DMS153 (cell line): ENCODE measurements around the gene ZNF555.
A peak's percentile ranks its signal among the peaks of the same experiment; 100 is the strongest.
"Not testable (repeated sequence)": the region's sequence is repeated elsewhere in the genome, so short reads cannot be mapped to it uniquely, and the experiment has no call there.

ENCODE experiments used
- DNase-seq: peaks from one replicate; lab custom pipeline; 2025; lab: John Stamatoyannopoulos, UW

The ZNF555 gene

DNA sequence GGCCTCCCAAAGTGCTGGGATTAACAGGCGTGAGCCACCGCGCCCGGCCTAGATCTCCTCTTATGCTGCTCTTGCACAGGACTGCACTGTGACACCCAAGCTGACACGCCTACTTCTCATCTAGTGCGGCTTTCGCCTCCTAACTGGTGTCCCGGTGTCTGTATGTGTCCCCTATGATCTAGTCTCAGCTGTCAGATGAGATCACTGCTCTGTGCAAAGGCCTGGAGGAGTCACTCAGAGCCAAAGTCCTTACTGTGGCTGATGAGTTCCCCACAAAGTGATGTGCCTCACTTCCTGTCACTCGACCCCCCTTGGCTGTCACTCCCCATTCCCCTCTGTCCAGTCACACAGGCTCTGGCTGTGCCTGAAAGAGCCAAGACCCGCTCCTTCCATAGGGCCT is 28.3 kb downstream of the ZNF555 start:
- no peak for DNase-seq

DNA sequence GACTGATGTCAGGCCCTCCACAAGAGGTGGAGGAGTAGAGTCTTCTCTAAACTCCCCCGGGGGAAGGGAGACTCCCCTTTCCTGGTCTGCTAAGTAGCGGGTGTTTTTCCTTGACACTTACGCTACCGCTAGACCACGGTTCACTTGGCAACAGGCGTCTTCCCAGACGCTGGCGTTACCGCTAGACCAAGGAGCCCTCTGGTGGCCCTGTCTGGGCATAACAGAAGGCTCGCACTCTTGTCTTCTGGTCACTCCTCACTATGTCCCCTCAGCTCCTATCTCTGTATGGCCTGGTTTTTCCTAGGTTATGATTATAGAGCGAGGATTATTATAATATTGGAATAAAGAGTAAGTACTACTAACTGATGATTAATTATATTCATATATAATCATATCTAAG is 30.9 kb downstream of the ZNF555 start:
- not testable (repeated sequence) for DNase-seq

DNA sequence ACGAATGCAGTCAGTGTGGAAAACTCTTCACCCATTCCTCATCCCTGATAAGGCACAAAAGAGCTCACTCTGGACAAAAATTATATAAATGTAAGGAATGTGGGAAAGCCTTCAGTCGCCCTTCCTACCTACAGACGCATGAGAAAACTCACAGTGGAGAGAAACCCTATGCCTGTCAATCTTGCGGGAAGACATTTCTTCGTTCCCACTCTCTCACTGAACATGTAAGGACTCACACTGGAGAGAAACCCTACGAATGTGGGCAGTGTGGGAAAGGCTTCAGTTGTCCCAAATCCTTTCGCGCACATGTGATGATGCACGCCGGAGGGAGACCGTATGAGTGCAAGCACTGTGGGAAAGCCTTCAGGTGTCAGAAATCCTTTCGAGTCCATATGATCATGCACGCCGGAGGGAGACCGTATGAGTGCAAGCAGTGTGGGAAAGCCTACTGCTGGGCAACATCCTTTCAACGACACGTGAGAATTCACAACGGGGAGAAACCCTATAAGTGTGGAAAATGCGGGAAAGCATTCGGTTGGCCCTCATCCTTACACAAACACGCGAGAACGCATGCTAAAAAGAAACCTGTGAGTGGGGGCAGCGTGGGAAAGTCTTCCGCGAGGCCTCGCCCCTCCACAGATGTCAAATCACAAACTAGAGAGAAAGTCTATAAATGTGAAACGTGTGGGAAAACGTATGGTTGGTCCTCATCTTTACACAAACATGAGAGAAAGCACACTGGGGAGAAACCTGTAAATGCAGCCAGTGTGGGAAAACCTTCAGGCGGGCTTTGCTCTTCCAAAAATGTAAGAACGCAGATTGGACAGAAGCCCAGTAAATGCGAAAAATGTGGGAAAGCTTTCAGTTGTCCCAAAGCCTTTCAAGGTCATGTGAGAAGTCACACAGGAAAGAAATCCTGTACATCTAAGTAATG is 36.4 kb downstream of the ZNF555 start:
- DNase-seq, result no peak

DNA sequence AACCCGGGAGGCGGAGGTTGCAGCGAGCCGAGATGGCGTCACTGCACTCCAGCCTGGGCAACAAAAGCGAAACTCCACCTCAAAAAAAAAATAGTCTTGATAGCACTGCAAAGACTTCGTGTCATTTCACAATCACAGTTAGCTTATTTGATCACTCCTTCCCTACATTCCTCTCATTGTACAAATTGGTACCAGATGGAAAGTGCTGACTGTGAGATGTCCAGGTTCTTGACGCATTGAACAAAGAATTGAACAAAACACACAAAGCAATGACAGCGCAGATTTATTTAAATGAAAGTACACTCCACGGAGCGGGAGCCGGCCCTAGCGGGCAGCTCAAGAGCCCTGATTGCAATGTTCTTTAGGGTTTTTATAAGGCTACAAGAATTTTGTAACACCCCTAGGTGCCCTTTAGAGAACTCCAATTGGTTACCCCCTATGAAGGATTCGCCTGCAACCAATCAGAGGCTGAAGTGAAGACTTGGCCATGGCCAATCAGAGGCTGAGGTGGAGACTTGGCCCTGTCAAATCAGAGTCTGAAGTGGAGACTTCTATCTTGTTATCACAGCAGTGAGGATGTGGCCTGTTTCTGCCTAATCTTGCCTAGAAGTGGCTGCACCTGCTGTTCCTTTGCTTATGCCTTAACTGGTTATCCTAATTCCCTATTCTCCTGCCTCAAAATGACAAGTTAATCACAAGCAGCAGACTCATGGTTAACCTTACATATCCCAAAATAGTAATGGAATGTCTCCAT is 42.6 kb downstream of the ZNF555 start:
- no peak for DNase-seq

DNA sequence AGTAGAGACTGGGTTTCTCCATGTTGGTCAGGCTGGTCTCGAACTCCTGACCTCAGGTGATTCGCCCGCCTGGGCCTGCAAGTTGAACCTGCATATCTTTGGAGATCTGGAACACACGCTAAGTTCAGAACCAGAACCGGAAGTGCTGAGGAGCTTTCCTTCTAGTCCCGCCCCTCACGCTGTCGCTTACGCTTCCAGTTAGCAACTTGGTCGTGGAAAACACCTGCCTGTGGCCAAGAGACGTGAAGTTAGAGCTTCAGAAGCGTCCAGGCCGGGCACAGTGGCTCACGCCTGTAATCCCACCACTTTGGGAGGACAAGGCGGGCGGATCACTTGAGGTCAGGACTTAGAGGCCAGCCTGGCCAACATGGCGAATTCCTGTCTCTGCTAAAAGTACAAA is 44.5 kb downstream of the ZNF555 start:
- no peak for DNase-seq

DNA sequence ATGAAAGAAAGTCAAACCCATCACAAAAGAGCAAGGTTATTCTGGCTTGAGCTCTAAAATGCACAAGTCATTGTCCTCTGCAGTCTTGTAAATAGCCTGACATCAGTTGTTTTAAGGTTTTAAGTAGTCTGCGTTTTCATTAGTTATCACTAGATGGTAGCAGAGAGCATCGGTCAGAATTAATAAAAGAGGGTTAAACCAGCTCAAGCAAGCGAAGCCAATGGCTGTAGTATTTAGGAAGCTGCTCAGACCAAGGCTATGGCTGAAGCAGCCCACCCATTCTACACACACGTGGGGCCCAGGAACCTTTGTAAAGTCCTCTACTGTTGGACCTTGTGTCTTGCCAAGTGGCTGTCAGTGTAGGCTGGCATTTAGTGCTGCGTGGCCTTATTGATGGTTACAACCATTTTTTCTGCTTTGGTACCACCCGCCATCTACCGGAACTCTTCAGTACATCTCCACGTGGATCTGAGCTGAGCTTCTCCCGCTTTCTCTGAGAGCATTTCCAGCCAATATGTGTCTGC is 46.2 kb downstream of the ZNF555 start:
- DNase-seq, result peak; percentile 57

DNA sequence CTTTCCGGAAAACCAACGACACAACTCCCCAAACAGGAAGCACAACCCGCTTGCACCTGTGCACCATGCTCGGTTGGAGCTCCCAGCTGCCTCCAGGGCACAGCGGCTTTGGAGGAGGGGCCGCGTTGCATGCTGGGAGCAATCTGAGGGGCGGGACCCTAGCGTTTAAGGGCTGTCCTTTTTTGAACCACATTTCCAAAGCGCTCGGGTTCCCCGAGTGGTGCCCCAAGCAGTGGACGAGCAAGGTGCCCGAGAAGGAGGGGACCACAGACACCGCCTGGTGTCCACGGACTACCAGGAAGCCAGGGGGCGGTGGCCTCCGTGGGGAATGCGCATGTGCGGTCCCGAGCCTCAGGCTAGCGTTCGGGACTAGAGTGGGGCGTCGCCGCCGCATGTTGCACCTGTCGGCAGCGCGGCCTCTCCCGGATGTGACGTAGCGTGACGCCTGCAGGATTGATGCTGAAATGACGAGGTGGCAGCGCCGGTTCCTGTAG is 47.5 kb downstream of the ZNF555 start:
- DNase-seq, result no peak

DNA sequence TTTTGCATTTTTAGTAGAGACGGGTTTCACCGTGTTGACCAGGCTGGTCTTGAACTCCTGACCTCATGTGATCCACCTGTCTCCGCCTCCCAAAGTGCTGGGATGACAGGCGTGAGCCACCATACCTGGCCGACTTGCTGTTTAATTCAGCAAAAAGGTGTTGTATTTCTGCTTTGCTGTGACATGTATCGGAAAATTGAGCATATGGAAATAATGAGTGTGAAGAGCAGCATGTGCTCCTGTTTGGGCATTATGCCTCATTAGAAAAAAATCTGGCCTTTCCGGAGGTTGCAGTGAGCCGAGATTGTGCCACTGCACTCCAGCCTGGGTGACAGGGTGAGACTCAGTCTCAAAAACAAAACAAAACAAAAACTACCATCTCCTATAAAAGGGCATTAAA is 49.3 kb downstream of the ZNF555 start:
- DNase-seq, result not testable (repeated sequence)

DNA sequence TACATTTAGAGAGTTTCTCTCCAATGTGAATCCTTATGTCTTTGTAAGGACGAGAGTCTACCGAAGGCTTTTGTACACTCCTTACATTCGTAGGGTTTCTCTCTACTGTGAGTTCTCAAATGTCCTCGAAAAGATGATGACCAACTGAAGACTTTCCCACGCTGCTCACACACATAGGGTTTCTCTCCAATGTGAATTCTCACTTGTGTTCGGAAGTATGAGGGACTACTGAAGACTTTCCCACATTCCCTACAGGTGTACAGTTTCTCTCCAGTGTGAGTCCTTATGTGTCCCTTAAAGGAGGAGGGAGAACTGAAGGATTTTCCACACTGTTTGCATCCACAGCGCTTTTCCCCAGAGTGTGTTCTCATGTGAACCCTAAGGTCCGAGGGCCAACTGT is 55.4 kb downstream of the ZNF555 start:
- no peak for DNase-seq

DNA sequence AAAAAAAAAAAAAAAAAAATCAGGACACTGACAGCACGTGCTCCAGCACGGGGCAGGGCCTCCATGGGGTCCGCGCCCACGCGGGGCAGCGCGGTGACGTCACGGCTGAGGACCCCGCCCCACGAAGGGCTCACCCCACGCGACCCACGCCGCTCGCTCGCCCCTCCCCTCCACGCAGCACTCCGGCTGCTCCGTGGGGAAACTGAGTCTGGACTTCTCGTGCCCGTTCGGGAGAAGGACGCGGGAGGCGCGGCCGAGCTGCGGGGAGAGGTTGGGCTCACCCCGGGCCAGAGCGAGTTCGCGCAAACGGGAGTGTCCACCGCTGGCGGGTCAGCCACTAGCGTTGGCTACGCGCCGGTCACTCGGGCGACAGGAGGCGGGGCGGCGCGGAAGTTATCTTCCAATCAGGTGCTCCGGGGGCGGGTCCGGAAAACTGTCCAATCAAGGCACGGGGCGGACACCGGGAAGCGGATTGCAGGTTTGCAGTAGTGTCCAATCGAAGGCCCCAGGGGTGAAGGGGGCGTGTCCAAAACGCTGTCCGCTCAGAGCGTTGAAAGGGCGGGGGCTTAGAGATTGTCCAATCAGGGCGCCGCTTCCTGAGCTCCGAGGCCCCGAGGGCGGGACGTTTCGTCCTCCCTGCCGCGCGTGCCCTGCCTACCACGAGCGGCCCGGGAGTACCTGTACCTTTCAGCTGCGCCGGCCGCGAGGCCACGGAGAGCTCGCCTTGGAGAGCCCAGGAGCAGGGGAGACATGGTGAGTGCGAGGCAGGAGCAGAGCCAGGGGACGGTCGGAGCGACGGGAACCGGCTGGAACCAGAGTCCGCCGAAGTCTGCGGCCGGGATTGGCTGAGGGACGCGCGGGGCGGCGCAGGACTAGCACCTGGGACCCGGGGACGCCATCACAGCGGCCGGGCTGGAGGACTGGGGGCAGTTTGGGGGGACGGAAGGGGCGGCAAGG is 59.3 kb downstream of the ZNF555 start, which contains the start of gene ZNF57:
TSS of gene ZNF57 (plus strand) at position 633 of the 957 bp plus-strand sequence. CDS start at position 751, 118 bp downstream.
- DNase-seq, result peak; percentile 97

DNA sequence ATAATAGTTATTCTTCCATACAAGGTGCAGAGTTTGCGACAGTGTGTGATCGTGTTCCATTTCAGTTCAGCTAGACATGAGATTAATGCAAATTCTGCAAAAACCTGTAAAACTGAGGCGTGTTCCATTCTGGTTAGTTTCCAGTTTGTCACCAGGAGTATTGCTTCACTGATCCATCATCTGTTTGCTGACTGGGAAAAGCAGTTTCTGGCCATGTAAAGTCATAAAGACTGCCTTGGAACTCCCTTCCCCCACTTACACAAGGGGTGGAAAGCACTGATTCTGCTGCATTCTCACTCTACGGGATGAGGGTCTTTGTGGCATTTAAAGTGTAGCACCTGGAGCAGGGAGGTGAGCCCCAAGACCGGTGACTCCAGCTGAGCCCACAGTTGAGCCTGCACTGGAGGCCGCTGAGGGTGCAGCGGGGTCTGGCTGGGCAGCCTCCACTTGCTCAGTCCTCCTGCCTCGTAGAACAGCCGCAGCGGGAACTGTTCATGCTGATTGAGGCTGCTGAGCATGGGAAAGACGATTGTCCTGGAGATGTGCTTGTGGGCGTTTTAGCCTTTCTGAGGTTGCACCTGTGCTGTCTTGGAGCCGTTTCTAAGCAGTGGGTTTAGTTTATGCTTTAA is 61.4 kb downstream of the ZNF555 start:
- no peak for DNase-seq

DNA sequence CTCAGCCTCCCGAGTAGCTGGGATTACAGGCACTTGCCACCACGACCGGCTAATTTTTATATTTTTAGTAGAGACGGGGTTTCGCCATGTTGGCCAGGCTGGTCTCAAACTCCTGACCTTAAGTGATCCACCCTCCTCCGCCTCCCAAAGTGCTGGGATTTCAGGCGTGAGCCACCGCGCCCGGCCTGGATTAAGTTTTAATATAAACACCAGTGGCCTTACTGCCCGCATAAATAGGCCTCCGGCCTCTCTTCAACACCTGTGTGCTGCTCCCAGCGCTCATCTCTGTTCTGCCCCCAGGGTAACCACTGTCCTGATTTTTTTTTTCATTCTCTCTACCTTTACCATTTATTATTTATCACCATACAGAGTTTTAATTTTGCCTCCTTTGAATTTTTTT is 62.1 kb downstream of the ZNF555 start:
- not testable (repeated sequence) for DNase-seq

DNA sequence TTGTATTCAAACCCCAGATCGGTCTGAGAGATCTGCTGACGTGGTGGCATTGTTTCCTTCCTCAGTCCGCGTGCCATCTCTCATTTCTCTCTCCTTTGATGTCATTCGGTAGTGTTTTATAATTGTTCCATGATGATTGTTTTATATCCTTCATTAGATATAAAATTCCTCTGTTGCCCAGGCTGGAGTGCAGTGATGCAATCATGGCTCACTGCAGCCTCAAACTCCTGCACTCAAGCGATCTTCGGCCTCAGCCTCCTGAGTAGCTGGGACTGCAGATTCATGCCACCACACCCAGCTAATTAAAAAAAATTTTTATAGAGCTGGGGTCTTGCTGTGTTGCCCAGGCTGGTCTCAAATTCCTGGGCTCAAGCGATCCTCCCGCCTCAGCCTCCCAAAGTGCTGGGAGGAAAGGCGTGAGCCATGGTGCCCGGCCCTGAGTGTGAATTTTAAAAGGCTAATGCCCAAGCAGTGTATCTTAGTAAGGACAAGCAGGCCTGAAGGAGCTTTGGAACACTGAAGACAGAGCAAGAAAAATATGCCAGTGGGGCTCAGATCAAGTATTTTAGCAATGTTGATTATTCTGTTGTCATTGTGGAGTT is 64.7 kb downstream of the ZNF555 start:
- no peak for DNase-seq

DNA sequence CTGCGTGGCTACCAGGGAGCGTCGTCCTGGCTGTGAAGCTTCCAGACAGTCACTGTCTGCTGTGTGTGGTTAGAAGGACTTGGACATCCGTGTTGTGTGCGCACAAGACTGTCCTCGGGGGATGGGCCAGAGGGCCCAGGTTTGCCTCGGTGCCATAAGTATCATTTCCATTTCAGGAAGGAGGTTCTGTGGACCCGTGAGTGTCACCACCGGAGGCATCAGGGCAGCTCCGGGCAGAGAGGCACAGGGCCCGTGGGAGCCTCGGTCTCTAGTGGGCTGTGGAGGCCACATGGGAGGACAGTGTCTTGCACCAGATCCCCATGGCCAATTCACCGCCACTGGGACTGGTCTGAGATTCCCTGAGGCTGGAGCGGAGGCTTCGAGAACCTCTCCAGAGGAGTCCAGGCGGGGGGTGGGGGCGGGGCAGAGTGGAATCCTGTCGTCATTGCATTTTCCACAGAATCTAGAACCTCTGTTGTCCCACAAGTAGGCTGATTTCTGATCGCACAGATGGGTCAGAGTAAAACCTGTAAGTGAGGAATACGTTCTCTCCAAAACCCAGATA is 65.4 kb downstream of the ZNF555 start:
- no peak for DNase-seq
